HL-60 (cell line): Measurements from ENCODE around the gene CACNA1S.

ENCODE experiments used
- GABPA ChIP-seq: IDR thresholded peaks from 2 replicates; pipeline ENCODE4 v1.6.1; 2012; ENCODE audit warnings: low read depth
- POLR2AphosphoS5 ChIP-seq: IDR thresholded peaks from 2 replicates; pipeline ENCODE4 v1.6.1; 2012; ENCODE audit warnings: low read depth
- REST ChIP-seq: IDR thresholded peaks from 2 replicates; pipeline ENCODE4 v1.6.1; 2012; ENCODE audit warnings: low read depth; ENCODE audit not compliant: insufficient replicate concordance
- SPI1 ChIP-seq: IDR thresholded peaks from 2 replicates; pipeline ENCODE4 v1.6.1; 2012; ENCODE audit warnings: low read depth, mild to moderate bottlenecking, borderline replicate concordance
- TF ChIP-seq, protein P1 (sequence below): IDR thresholded peaks from one replicate; pipeline ENCODE4 v1.5.1; 2011; ENCODE audit warnings: low read length, control low read depth, inconsistent platforms; ENCODE audit not compliant: insufficient read depth

DNA sequence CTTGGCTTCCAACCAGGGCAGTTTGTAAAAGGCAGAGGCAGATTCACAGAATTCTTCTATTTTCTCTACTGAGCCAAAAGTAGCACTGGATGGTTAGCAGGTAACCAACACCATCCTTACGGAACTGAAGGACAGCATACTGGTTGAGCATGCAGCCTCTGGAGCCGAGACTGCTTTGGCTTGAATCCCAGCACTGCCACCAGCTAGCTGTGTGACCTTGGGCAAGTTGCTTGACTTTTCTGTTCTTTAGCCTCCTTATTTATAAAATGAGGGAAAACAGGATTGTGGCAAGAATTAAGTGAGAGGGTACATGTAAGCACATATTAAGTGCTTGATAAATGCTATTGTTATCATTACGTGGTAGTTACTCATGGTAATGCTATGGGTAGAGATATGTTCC, 19.5 kb downstream of the CACNA1S start:
- TF ChIP-seq, protein P1, sequence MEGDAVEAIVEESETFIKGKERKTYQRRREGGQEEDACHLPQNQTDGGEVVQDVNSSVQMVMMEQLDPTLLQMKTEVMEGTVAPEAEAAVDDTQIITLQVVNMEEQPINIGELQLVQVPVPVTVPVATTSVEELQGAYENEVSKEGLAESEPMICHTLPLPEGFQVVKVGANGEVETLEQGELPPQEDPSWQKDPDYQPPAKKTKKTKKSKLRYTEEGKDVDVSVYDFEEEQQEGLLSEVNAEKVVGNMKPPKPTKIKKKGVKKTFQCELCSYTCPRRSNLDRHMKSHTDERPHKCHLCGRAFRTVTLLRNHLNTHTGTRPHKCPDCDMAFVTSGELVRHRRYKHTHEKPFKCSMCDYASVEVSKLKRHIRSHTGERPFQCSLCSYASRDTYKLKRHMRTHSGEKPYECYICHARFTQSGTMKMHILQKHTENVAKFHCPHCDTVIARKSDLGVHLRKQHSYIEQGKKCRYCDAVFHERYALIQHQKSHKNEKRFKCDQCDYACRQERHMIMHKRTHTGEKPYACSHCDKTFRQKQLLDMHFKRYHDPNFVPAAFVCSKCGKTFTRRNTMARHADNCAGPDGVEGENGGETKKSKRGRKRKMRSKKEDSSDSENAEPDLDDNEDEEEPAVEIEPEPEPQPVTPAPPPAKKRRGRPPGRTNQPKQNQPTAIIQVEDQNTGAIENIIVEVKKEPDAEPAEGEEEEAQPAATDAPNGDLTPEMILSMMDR = no peak
- TF ChIP-seq POLR2AphosphoS5 (no peak), REST (no peak), SPI1 (no peak), GABPA (no peak)
